GM19395 (cell line): ENCODE data around the gene CCNF.

Source experiments
- ATAC-seq: cut with Tn5 transposase; IDR thresholded peaks from one replicate; pipeline ENCODE4 v1.9.1; 2021; ENCODE audit warnings: mild to moderate bottlenecking, moderate library complexity; ENCODE audit not compliant: unreplicated experiment

CCNF gene

DNA sequence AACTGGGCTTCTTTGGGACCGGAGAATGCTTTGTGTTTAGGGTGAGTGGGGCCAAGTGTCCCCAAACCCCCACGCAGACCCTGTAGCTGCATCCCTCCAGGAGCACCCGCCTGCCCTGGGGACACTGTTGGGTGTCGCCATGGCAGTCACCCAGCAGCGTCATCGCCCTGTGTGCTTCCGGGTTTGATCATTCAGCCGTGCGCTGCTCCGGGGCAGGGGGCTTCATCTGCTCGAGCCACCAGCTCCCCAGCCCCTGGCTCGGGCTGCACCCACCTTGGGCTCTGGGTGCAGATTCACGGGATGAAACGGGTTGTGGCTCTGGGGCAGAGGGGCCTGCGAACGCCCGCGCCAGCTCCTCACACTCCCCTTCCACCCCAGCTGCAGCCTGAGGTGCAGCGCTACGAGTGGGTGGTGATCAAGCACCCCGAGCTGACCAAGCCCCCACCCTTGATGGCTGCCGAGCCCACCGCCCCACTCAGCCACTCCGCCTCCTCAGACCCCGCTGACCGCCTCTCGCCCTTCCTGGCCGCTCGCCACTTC, 70.7 kb downstream of the CCNF start:
- no peak for ATAC-seq

GRCh38 chr16:2500430-2500917, 71.2 kb downstream of the CCNF start:
- ATAC-seq, result no peak

DNA sequence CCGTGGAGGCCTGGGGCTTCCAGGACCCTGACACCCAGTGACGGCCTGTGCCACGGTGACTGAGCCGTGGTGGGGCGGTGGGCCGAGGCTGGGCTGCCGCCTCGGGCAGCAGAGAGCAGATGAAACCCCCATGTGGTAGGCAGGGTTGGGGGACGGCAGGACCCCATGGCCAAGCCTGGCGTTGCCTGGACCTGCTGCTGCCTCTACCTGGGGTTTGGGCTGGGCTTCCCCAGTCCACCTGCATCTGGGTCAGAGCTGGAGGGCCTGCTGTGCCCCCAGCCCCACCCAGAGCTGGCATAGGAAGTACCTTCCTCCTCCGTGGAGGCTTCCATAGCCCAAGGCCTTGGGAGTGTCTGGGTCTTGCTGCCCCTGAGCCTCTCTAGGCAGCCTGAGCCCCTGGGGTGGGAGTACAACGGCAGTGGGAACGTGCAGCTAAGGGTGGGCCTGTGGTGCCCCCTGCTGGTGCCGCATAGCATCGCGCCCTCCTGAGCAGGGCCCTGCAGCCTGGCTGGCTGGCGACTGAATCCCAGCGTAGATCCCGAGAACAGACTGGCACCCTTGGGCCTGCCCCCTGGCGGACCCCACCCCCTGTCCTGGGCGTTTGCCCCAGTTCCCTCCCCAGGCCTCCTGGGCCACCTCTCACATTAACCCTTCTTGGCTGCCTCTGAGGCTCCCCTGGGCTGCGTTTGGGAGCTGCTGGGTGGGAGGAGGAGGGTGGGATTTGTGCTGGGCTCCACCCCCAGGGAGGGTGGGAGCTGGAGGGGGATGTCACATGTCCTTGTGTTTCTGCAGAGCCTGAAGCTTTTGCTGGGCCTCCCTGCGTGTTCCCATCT, 71.9 kb downstream of the CCNF start:
- no peak for ATAC-seq

GRCh38 chr16:2501946-2502895, 73.0 kb downstream of the CCNF start:
- no peak for ATAC-seq

DNA sequence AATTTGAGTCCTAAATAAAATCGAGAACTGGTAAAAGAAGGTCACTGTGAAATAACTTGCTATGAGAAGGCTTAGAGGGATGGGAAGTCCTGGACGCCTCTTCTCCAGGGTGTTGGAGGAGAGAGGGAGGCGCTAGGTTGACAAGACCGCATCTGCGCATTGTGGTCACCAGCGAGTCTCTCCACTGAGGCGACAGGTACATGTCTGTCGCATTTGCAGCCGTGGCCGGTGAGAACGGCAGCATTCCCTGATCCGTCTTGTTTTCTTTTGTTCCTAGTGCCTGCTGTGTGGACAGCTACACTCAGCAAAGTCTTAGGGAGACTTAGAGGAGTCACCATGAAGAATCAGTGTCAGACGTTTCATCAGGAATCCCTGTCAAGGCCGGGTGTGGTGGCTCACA, 76.4 kb downstream of the CCNF start:
- no peak for ATAC-seq

DNA sequence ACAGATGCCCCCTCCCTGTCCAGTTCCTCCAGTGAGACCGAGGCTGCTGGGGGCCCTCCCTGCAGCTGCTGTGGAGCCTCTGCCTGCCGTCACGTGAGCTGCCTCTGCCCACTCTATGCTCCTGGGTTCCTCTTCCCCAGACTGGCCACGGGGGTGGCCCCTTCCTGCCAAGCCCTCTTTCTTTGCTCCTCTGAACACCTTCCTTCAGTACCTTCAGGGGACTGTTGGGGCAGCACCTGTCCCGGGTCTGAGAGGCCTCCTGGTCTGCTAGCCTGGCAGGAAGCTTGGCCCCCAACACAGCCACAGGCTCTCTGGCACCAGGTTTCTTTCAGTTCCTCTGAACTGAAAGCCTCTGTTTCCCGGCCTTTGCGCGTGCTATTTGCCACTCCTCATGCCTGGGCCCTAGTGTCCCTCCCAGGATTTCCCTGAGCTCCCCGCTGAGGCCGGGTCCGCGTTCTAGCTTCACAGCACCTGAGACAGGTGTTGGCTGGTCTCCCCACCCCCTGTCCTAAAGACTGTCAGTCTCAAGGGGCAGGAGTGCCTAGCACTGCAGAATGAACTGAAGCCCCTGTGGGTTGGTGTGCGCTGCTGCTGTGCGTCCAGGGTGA, 77.9 kb downstream of the CCNF start:
- no peak for ATAC-seq

- ATAC-seq, result no peak
Observed at GRCh38 chr16:2507665-2508064, 78.4 kb downstream of the CCNF start.
